Embryonic facial prominence (tissue), 1 donor: ENCODE results near the gene ZNRF2.
"Not testable (repeated sequence)": the region's sequence is repeated elsewhere in the genome, so short reads cannot be mapped to it uniquely, and the experiment has no call there.

Source experiments
- DNase-seq: peaks from one replicate; pipeline ENCODE4 v3.0.0-alpha.2; 2016; ENCODE audit errors: extremely low spot score

ZNRF2 gene

GRCh38 chr7:30263090-30263710, 21.2 kb upstream of the ZNRF2 start:
- DNase-seq, result no peak

- no peak for DNase-seq
Observed at GRCh38 chr7:30264052-30264451, 20.3 kb upstream of the ZNRF2 start.

GRCh38 chr7:30265189-30265588, 19.2 kb upstream of the ZNRF2 start:
- DNase-seq, result not testable (repeated sequence)

GRCh38 chr7:30266686-30267085, 17.7 kb upstream of the ZNRF2 start:
- no peak for DNase-seq

- DNase-seq, result no peak
Observed at GRCh38 chr7:30268586-30268985, 15.8 kb upstream of the ZNRF2 start.

GRCh38 chr7:30269490-30269889, 14.9 kb upstream of the ZNRF2 start:
- no peak for DNase-seq

GRCh38 chr7:30270921-30271320, 13.5 kb upstream of the ZNRF2 start:
- DNase-seq, result no peak

- no peak for DNase-seq
Observed at GRCh38 chr7:30272126-30272525, 12.3 kb upstream of the ZNRF2 start.

GRCh38 chr7:30273552-30273951, 10.8 kb upstream of the ZNRF2 start:
- DNase-seq, result no peak

- no peak for DNase-seq
Observed at GRCh38 chr7:30274641-30275040, 9.8 kb upstream of the ZNRF2 start.

GRCh38 chr7:30276203-30276900, 8.0 kb upstream of the ZNRF2 start:
- peak; percentile 32 for DNase-seq

- DNase-seq, result no peak
Observed at GRCh38 chr7:30278376-30278775, 6.0 kb upstream of the ZNRF2 start.

GRCh38 chr7:30278849-30279652, 5.3 kb upstream of the ZNRF2 start:
- no peak for DNase-seq

- DNase-seq, result no peak
Observed at GRCh38 chr7:30279653-30279904, 4.8 kb upstream of the ZNRF2 start.

- no peak for DNase-seq
Observed at GRCh38 chr7:30280631-30281030, 3.8 kb upstream of the ZNRF2 start.

GRCh38 chr7:30281263-30281662, 3.1 kb upstream of the ZNRF2 start:
- DNase-seq, result no peak

GRCh38 chr7:30281791-30282190, 2.6 kb upstream of the ZNRF2 start:
- no peak for DNase-seq

- DNase-seq, result no peak
Observed at GRCh38 chr7:30282735-30283134, 1.7 kb upstream of the ZNRF2 start.

GRCh38 chr7:30285067-30285535, 704 bp downstream of the ZNRF2 start:
- no peak for DNase-seq

- DNase-seq, result no peak
Observed at GRCh38 chr7:30285536-30286284, 1.3 kb downstream of the ZNRF2 start.

- no peak for DNase-seq
Observed at GRCh38 chr7:30286749-30287148, 2.4 kb downstream of the ZNRF2 start.

GRCh38 chr7:30287625-30288024, 3.2 kb downstream of the ZNRF2 start:
- DNase-seq, result not testable (repeated sequence)
